HG03095 (cell line): ENCODE results near the gene BCL11A.

Source experiments
- ATAC-seq: cut with Tn5 transposase; IDR thresholded peaks from one replicate; pipeline ENCODE4 v1.9.1; 2021; ENCODE audit warnings: moderate library complexity; ENCODE audit not compliant: unreplicated experiment

Gene BCL11A

GRCh38 chr2:60489289-60489688 is 64.2 kb downstream of the BCL11A start:
- no peak for ATAC-seq

GRCh38 chr2:60488291-60488690 is 65.2 kb downstream of the BCL11A start:
- peak; percentile 47 for ATAC-seq

- no peak for ATAC-seq
These were observed 66.3 kb downstream of the BCL11A start for GRCh38 chr2:60487174-60487573.

GRCh38 chr2:60486551-60486950 is 66.9 kb downstream of the BCL11A start:
- no peak for ATAC-seq

GRCh38 chr2:60486067-60486466 is 67.4 kb downstream of the BCL11A start:
- ATAC-seq: no peak

GRCh38 chr2:60485550-60485949 is 67.9 kb downstream of the BCL11A start:
- no peak for ATAC-seq

- no peak for ATAC-seq
These were observed 68.4 kb downstream of the BCL11A start for GRCh38 chr2:60485055-60485454.

GRCh38 chr2:60484133-60484645 is 69.3 kb downstream of the BCL11A start:
- peak; percentile 32 for ATAC-seq

- no peak for ATAC-seq
These were observed 70.1 kb downstream of the BCL11A start for GRCh38 chr2:60483401-60483800.

GRCh38 chr2:60482222-60482621 is 71.2 kb downstream of the BCL11A start:
- no peak for ATAC-seq

GRCh38 chr2:60481257-60481656 is 72.2 kb downstream of the BCL11A start:
- no peak for ATAC-seq

GRCh38 chr2:60480089-60480773 is 73.2 kb downstream of the BCL11A start:
- ATAC-seq: no peak

GRCh38 chr2:60479226-60480088 is 74.0 kb downstream of the BCL11A start:
- no peak for ATAC-seq

GRCh38 chr2:60478660-60479059 is 74.8 kb downstream of the BCL11A start:
- ATAC-seq: no peak

- ATAC-seq: no peak
These were observed 77.1 kb downstream of the BCL11A start for GRCh38 chr2:60476206-60476954.

- no peak for ATAC-seq
These were observed 78.2 kb downstream of the BCL11A start for GRCh38 chr2:60475123-60475830.

GRCh38 chr2:60474301-60474700 is 79.2 kb downstream of the BCL11A start:
- no peak for ATAC-seq

GRCh38 chr2:60473546-60473945 is 79.9 kb downstream of the BCL11A start:
- no peak for ATAC-seq

GRCh38 chr2:60472663-60473289 is 80.7 kb downstream of the BCL11A start:
- no peak for ATAC-seq

- no peak for ATAC-seq
These were observed 81.4 kb downstream of the BCL11A start for GRCh38 chr2:60472041-60472440.
